Colonic mucosa (tissue), 4 donors: ENCODE data around the gene LYPLAL1. TPM values are rescaled to one million over a fixed set of nuclear protein-coding genes. Genes with fewer than 3 reads are reported as not detected.

Experiments
- DNase-seq: peaks from one replicate; pipeline ENCODE4 v3.0.0-alpha.2; 2020
- H3K27ac ChIP-seq: fragments of 200-600 bp; one replicate; pipeline ENCODE4 v1.8.0; 2021
- H3K27me3 ChIP-seq: fragments of 200-600 bp; one replicate; pipeline ENCODE4 v1.8.0; 2021
- H3K36me3 ChIP-seq: fragments of 200-600 bp; one replicate; pipeline ENCODE4 v1.8.0; 2021
- H3K4me1 ChIP-seq: fragments of 200-600 bp; one replicate; pipeline ENCODE4 v1.8.0; 2021; ENCODE audit warnings: mild to moderate bottlenecking
- H3K4me3 ChIP-seq: fragments of 200-600 bp; one replicate; pipeline ENCODE4 v1.8.0; 2021
- H3K9ac ChIP-seq, 2 donors: one replicate each; pipeline ENCODE4 v1.7.0; 2013; ENCODE audit warnings: control low read depth in 2 of 2, low read depth in 2 of 2, low read length in 2 of 2
- H3K9me3 ChIP-seq: fragments of 200-600 bp; one replicate; pipeline ENCODE4 v1.8.0; 2021
- intact Hi-C: fragments of 100-400 bp; cut with DNase I; formaldehyde crosslinking; loops from one replicate; pipeline ENCODE4 v1.14.1; 2022
- total RNA-seq, 2 donors: library from RNA; stranded (reverse); fragmentation: NEBNext Ultra II Directional in 1 of 2; extraction: Animal tissue kit (Norgen Biotek cat#: 25700) in 1 of 2; gene quantifications; one replicate each; pipeline ENCODE4 v1.2.1, GENCODE V29; 2021
- TF ChIP-seq, protein P1 (sequence below): fragments of 200-600 bp; IDR thresholded peaks from one replicate; pipeline ENCODE4 v1.8.0; 2022; ENCODE audit warnings: antibody characterized with exemption, mild to moderate bottlenecking
- donor health status: healthy.
- donor health status: DM: no; HTN: no; CAD: no.
- donor health status: DM: no; HTN: no; CAD: no.

LYPLAL1 gene
- total RNA-seq, 2 donors from 2014 or later = 14.3 to 23.0 TPM

DNA sequence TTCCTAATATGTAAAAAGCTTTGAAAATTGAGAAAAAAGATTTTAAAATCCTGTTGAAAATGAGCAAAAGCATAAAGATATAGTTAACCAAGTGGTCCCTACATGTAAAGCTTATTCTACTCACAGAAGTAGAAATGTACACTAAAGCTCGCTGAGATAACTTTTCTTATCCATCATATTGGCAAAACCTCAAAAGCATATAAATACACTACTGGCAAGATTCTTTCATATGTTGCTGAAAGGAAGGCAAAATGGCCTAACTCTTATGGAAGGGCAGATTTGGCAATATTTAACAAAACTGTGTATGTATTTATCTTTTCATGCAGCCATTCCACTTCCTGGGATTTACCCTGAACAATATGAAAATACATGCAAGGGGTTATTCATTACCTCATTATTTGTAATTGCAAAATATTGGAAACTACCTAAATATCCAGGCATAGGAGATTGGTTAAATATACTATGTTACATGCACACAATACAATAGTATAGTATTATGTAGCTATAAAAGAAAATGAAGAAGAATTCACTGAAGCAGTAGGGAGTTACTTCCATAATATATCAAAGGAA is 43.2 kb upstream of the LYPLAL1 start:
- TF ChIP-seq, protein P1, sequence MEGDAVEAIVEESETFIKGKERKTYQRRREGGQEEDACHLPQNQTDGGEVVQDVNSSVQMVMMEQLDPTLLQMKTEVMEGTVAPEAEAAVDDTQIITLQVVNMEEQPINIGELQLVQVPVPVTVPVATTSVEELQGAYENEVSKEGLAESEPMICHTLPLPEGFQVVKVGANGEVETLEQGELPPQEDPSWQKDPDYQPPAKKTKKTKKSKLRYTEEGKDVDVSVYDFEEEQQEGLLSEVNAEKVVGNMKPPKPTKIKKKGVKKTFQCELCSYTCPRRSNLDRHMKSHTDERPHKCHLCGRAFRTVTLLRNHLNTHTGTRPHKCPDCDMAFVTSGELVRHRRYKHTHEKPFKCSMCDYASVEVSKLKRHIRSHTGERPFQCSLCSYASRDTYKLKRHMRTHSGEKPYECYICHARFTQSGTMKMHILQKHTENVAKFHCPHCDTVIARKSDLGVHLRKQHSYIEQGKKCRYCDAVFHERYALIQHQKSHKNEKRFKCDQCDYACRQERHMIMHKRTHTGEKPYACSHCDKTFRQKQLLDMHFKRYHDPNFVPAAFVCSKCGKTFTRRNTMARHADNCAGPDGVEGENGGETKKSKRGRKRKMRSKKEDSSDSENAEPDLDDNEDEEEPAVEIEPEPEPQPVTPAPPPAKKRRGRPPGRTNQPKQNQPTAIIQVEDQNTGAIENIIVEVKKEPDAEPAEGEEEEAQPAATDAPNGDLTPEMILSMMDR = no peak
- no peak for DNase-seq
- Histone ChIP-seq H3K4me1 (no peaks in the 10 kb centered on the region), H3K27ac (no peak overlapping the region), H3K9ac (no peak overlapping the region), H3K27me3 (no peaks in the 10 kb centered on the region), H3K36me3 (no peaks in the 10 kb centered on the region), H3K9me3 (no peaks in the 10 kb centered on the region), H3K4me3 (no peak overlapping the region)
- intact Hi-C loops = no loop called here

DNA sequence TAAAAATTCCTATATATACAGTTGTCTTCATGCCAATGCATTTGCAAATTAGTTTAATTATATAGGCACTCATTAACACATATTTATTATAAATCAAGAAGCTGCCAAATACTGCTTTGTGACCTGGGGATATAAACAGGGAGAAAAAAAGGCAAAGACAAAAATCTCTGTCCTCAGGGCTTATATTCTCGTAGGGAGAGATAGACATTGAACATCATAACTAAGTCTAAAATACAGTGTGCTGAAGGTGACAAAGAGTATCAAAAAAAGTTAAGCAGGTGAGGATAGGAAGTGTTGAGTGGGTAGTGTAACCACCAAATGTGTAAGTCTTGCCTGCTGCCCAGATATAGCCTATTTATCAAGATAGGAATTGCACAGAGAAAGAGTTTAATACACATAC is 40.7 kb upstream of the LYPLAL1 start:
- H3K27ac ChIP-seq = no peak overlapping the region
- no peak for DNase-seq
- no peaks in the 10 kb centered on the region for H3K27me3 ChIP-seq
- H3K9ac ChIP-seq = no peak overlapping the region
- H3K4me3 ChIP-seq = no peak overlapping the region
- no peaks in the 10 kb centered on the region for H3K4me1 ChIP-seq
- intact Hi-C loops = no loop called here
- no peaks in the 10 kb centered on the region for H3K36me3 ChIP-seq
- TF ChIP-seq, protein P1 = no peak
- no peaks in the 10 kb centered on the region for H3K9me3 ChIP-seq

GRCh38 chr1:219138747-219139146 is 34.9 kb upstream of the LYPLAL1 start:
- intact Hi-C loops = no loop called here
- Histone ChIP-seq H3K27ac (no peak overlapping the region), H3K4me1 (no peaks in the 10 kb centered on the region), H3K9ac (no peak overlapping the region), H3K27me3 (no peaks in the 10 kb centered on the region), H3K36me3 (no peaks in the 10 kb centered on the region), H3K4me3 (no peak overlapping the region), H3K9me3 (no peaks in the 10 kb centered on the region)
- TF ChIP-seq, protein P1 = no peak
- no peak for DNase-seq

GRCh38 chr1:219140303-219140877 is 33.3 kb upstream of the LYPLAL1 start:
- Histone ChIP-seq H3K4me1 (no peaks in the 10 kb centered on the region), H3K9me3 (no peaks in the 10 kb centered on the region), H3K27ac (no peak overlapping the region), H3K36me3 (no peaks in the 10 kb centered on the region), H3K9ac (no peak overlapping the region), H3K27me3 (no peaks in the 10 kb centered on the region), H3K4me3 (no peak overlapping the region)
- intact Hi-C loops = no loop called here
- no peak for DNase-seq
- TF ChIP-seq, protein P1 = no peak

DNA sequence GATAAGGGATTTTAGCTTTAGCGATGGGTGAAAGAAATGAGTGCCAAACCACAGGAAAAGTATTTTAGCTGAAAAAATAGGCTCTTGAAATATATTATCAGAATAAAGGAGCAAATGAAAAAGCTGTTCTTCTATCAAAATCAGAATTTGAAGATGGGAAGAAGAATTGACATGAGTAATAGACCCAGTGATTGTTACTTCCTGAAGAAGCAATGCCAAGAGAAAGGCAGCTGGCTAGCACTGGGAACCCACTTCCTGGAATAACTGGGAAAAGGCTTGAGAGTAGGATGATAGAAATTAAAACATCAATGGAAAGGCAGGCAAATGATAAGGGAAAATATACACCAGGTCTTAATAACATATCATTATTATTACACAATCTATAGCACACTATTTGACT is 29.9 kb upstream of the LYPLAL1 start:
- no peak for DNase-seq
- no peaks in the 10 kb centered on the region for H3K36me3 ChIP-seq
- no peaks in the 10 kb centered on the region for H3K4me1 ChIP-seq
- no peaks in the 10 kb centered on the region for H3K9me3 ChIP-seq
- no peak overlapping the region for H3K4me3 ChIP-seq
- no peak overlapping the region for H3K27ac ChIP-seq
- H3K27me3 ChIP-seq = no peaks in the 10 kb centered on the region
- intact Hi-C loops = no loop called here
- TF ChIP-seq, protein P1 = no peak
- no peak overlapping the region for H3K9ac ChIP-seq
